Measurements from ENCODE around the gene ALG9.
"Not testable (repeated sequence)": the region's sequence is repeated elsewhere in the genome, so short reads cannot be mapped to it uniquely, and the experiment has no call there.

The ALG9 gene

GRCh38 chr11:111792955-111793500, 78.4 kb downstream of the ALG9 start:
- no peak for DNase-seq

GRCh38 chr11:111792314-111792713, 79.1 kb downstream of the ALG9 start:
- no peak for DNase-seq

GRCh38 chr11:111788464-111788863, 82.9 kb downstream of the ALG9 start:
- no peak for DNase-seq

GRCh38 chr11:111788051-111788450, 83.3 kb downstream of the ALG9 start:
- DNase-seq: no peak

- no peak for DNase-seq
Measured at GRCh38 chr11:111785886-111786412, 85.4 kb downstream of the ALG9 start.

- no peak for DNase-seq
Measured at GRCh38 chr11:111785076-111785475, 86.3 kb downstream of the ALG9 start.

- not testable (repeated sequence) for DNase-seq
Measured at GRCh38 chr11:111784311-111784710, 87.1 kb downstream of the ALG9 start.

- DNase-seq: no peak
Measured at GRCh38 chr11:111782109-111782741, 89.2 kb downstream of the ALG9 start.

- no peak for DNase-seq
Measured at GRCh38 chr11:111779118-111779517, 92.3 kb downstream of the ALG9 start.

GRCh38 chr11:111778047-111778558, 93.3 kb downstream of the ALG9 start:
- DNase-seq: no peak

GRCh38 chr11:111777094-111778046, 94.0 kb downstream of the ALG9 start:
- no peak for DNase-seq

- no peak for DNase-seq
Measured at GRCh38 chr11:111776398-111777093, 94.8 kb downstream of the ALG9 start.

GRCh38 chr11:111774955-111775710, 96.2 kb downstream of the ALG9 start:
- DNase-seq: no peak

- DNase-seq: no peak
Measured at GRCh38 chr11:111772535-111772934, 98.8 kb downstream of the ALG9 start.

GRCh38 chr11:111771205-111771604, 100.2 kb downstream of the ALG9 start:
- DNase-seq: not testable (repeated sequence)

GRCh38 chr11:111770581-111771134, 100.7 kb downstream of the ALG9 start:
- DNase-seq: no peak

GRCh38 chr11:111766834-111767142, 104.6 kb downstream of the ALG9 start:
- DNase-seq: no peak

GRCh38 chr11:111765984-111766833, 105.2 kb downstream of the ALG9 start, which contains the start of gene PPP2R1B:
TSS of gene PPP2R1B (minus strand) at chr11:111766389. CDS start at chr11:111766361, 28 bp downstream.
- DNase-seq: peak; percentile 83

GRCh38 chr11:111765320-111765983, 105.9 kb downstream of the ALG9 start:
- DNase-seq: no peak

GRCh38 chr11:111764621-111765020, 106.8 kb downstream of the ALG9 start:
- no peak for DNase-seq
